Activated naive CD4-positive, alpha-beta T cell treated with Interleukin-2 at 50 U/mL for 16 hours (primary cell): Measurements from ENCODE around the gene BICDL1.
"Not testable (repeated sequence)": the region's sequence is repeated elsewhere in the genome, so short reads cannot be mapped to it uniquely, and the experiment has no call there.

Source experiments
- DNase-seq: peaks from one replicate; pipeline ENCODE4 v3.0.0-alpha.2; 2020

BICDL1 gene

GRCh38 chr12:120006258-120006975 lies 17.4 kb downstream of the BICDL1 start:
- DNase-seq: no peak

DNA sequence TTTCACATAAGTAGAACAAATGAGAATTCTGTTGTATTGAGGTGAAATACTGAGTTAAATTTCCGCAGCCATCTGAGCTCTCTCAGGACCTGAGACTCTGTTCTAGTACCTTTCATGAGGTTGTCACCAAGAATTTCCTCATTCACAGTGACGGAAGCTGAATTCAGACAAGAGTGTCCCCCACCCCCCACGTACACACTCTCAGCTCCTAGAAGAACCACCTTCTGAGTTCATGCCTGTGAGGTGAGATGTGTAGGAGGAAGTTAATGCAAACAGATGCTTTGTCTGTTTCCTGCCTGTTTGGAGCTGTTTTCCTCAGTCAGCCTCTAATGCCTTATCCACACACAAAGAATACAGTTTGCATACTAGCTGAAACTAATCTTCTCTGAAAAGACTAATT lies 18.2 kb downstream of the BICDL1 start:
- peak; percentile 73 for DNase-seq

DNA sequence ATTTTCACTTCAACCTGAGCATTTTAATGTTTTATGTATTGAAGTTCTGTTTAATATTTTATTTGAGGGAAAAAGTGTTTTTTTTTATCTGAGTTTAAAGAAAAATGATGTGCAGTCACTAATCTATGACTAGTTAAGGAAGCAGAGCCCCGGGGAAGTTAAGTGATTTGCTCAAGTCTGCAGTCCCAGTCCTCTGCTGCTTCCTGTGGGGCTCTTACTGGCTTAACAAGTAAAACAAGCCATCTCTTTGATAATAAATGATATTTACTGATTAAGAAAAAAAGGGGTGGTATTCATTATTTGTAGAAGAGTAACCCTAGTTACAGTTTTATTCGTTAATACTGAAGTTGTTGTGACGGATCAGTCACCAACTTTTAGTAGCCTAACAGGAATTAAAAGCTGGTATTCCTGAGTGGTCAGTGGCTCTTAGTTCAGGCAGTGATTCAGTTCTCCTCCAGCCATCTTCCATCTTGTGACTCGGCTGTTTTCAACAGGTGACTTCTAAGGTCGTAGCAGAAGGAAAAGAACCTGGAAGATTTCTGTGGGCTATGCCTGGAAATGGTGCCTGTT lies 21.7 kb downstream of the BICDL1 start:
- DNase-seq: no peak

- peak; percentile 81 for DNase-seq
Measured at GRCh38 chr12:120012067-120012621, 23.1 kb downstream of the BICDL1 start.

DNA sequence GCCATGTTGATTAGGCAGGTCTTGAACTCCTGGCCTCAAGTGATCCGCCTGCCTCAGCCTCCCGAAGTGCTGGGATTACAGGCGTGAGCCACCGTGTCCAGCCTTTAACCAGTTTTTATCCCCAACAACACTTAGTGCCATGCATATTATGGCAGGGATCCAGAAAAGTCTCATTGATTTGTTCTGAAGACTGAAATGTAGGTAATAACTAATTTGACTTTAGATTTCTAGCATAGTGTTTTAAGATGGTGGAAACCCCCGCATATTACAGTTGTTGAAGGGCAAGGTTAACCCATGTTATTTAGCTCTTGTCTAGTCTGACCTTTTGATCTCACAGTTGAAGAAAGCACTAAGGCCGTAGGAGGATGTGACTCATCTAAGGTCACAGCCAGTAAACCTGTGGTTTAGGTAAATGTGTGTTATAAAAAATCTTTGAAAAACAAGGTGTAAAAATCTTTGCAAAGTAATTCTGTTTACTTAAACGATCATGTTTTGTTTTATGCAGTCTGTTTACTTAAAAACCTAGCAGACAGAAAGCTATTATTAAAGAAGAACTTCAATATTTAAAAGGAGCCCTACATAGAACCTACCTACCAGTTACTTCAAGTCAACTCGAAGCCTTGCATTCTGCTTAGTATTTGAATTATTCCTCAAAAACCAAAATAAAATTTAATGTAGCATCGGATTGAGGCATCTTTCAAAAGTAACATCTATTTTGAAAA lies 24.8 kb downstream of the BICDL1 start:
- DNase-seq: peak; percentile 53

GRCh38 chr12:120014381-120014735 lies 25.3 kb downstream of the BICDL1 start:
- not testable (repeated sequence) for DNase-seq

DNA sequence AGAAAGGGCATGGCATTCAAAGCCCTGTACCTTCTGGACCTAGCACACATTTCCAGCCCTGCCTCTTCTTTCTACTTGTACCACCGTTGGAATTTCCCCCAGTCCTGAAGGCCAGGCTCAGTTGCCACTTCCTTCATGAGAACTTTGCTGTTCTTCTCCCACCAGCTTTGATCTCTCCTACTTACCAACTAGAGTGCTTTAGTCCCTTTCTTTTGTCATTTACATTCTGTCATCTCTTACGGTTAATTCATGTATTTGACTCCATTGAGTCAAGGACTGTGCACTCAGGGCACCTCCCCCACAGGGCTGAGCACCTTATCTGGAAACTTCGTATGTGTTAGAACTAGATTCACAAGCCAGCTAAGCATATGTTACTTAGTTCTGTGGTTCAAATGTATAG lies 26.3 kb downstream of the BICDL1 start:
- DNase-seq: peak; percentile 70

GRCh38 chr12:120016199-120016598 lies 27.2 kb downstream of the BICDL1 start:
- not testable (repeated sequence) for DNase-seq

- DNase-seq: no peak
Measured at GRCh38 chr12:120019197-120019596, 30.2 kb downstream of the BICDL1 start.

DNA sequence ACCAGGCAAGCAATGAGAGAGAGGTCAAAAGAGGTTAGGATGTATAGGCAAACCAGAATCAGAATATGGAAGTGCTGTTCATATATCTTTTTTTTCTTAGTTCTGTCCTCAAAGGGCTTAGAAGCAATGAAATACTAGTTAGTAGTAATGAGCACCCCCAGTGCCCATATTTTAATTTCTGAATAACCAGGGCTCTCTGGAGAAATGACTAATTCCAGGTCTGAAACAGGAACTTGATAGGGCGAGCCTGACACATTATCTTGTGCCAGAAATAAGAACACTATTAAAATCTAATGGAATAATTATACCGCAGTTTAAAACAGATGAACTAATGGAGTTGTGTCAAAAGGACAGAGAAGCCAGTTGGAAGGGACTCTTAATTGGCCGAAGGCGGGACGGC lies 30.9 kb downstream of the BICDL1 start:
- no peak for DNase-seq

DNA sequence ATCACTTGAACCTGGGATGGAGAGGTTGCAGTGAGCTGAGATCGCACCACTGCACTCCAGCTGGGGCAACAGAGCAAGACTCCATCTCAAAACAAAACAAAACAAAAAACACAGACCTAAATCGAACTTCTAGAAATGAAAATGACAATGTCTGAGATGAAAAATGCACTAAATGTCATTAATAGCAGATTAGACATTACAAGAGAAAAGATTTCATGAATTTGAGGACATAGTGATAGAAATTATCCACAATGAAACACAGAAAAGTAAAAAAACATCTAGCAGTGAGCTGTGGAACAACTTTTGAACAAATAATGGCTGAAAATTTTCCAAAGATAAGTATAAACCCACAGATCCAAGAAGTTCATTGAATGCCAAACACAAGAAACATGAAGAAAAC lies 35.2 kb downstream of the BICDL1 start:
- no peak for DNase-seq

DNA sequence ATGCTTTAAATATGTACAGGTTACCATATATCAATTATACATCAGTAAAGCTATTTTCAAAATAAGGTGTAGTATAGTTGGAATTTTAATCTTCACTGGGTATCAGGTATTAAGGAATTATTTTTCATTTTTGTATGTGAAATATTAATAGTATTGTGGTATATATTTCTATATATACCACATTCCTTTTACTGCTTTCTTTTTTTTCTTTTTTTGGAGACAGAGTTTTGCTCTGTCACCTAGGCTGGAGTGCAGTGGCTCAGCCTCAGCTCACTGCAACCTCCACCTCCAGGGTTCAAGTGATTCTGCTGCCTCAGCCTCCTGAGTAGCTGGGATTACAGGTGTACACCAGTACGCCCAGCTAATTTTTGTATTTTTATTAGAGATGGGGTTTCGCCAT lies 36.6 kb downstream of the BICDL1 start:
- DNase-seq: no peak

GRCh38 chr12:120032242-120032641 lies 43.2 kb downstream of the BICDL1 start:
- DNase-seq: no peak

- DNase-seq: no peak
Measured at GRCh38 chr12:120037851-120038250, 48.8 kb downstream of the BICDL1 start.

DNA sequence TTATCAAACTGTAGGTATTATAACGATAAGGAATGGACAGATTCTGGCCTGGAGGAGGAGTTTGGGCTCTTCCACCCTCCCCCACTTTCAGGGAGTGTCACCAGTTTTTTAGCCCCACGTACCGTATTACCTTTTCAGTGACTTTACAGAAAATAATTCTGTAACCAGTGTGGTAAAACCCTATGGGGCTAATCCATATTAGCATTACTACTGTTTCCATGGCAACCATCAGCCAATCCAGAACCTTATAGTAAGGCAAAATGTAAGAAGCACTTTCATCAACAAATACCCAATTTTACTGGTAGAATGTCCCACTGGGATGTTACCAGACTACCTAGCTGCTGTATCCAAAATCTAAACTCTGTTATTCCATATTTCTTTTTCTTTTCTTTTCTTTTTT lies 50.7 kb downstream of the BICDL1 start:
- DNase-seq: no peak

DNA sequence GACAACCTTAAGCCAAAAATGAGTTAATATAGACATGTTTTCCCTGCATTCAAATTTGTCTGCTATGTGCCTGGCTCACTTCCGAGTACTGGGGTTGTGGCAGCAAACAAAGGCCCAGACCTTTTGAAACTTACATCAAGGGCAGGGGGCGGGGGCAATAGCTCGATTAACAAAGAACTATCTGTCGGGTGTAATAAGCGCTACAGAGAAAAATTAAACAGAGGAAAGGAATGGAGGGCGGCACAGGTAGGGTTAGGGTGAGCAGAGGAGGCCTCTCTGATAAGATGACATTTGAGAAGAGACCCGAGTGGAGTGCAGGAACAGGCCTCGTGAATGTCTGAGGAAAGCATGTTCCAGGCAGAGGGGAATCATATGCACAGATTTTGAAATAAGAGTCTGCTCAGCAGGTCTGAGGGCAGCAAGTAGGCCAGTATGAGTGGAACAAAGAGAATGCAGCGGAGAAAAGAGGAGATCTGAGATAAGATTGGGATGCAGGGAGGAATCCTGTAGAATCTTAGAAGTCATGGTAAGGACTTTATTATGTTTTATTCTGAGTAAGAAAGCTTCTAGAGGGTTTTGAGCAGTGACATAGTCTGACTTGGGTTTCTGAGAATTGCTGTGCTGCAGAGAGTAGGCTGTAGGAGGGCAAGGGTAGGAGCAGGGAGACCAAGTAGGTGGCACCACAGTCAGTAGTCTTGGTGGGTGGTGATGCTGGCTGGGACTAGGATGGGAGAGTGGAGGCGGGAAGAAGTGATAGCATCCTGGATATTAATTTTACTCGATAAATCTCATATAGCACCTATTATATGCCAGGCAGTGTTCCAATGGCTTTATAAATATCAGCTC lies 52.6 kb downstream of the BICDL1 start:
- DNase-seq: no peak

DNA sequence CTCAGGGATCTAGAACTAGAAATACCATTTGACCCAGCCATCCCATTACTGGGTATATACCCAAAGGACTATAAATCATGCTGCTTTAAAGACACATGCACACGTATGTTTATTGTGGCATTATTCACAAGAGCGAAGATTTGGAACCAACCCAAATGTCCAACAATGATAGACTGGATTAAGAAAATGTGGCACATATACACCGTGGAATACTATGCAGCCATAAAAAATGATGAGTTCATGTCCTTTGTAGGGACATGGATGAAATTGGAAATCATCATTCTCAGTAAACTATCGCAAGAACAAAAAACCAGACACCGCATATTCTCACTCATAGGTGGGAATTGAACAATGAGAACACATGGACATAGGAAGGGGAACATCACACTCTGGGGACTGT lies 56.3 kb downstream of the BICDL1 start:
- not testable (repeated sequence) for DNase-seq

- DNase-seq: no peak
Measured at GRCh38 chr12:120047072-120047471, 58.0 kb downstream of the BICDL1 start.

DNA sequence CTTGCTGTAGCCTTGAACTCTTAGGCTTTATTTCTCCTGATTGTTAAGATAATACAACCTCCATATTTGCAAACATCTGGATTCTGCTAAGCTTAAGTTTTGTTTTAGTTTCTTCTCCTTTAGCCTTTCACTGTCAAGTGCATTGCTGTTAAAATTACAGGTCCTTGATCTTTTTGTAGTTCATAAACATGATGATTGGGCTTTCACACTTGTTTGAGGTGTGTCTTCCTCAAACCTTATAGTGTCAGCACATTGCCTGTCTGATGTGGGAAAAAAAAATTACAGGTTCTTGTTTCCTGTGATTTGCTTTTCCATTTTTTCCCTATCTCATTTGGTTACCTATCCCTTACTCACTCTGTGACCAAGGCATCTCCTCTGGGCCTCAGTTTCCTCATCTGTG lies 59.2 kb downstream of the BICDL1 start:
- DNase-seq: no peak

- no peak for DNase-seq
Measured at GRCh38 chr12:120049426-120049825, 60.4 kb downstream of the BICDL1 start.

DNA sequence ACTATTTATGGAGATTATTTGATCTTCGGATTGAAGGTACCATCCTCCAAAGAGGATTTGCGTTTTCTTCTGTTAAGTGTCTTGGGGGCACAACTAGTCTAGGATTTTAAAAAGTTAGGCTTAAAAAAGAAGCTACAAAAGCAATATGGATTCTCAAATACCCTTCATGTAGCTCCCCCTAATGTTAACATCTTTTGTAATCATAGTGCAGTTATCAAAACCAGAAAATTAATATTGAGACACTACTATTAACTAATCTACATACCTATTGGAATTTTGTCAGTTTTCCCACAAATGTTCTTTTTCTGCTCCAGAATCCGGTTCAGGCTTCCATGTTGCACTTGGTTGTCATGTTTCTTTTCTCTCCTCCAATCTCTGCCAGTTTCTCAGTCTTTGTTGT lies 62.5 kb downstream of the BICDL1 start:
- DNase-seq: no peak

DNA sequence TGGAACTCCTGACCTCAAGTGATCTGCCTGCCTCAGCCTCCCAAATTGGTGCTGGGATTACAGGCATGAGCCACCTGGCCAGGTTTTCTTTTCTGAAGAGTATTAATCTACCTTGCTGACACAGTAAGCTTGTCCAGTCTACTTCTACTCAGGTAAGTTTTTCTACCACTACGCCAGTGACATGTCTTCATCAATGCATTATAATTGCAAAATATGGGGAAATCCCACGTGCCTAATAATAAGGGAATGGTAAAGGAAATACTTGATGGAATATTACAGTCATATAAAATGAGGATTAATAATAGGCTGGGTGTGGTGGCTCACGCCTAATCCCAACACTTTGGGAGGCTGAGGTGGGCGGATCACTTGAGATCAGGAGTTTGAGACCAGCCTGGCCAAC lies 65.3 kb downstream of the BICDL1 start:
- DNase-seq: no peak
